Uterus (tissue), 4 donors: ENCODE measurements around the gene TLCD3B. TPM values are rescaled to one million over a fixed set of nuclear protein-coding genes. Genes with fewer than 3 reads are reported as not detected.

Experiments
- DNase-seq, 2 donors: peaks; one replicate each; pipeline ENCODE4 v3.0.0-alpha.2; 2019 to 2020
- H3K27ac ChIP-seq, 2 donors: fragments of 200-600 bp; sonication (generic); 1 replicate in 1 of 2; 2 replicates in 1 of 2; pipeline ENCODE4 v1.5.1; 2016 to 2018
- H3K27me3 ChIP-seq, 2 donors: fragments of 200-600 bp; sonication (generic); one replicate each; pipeline ENCODE4 v1.5.1; 2018 to 2019; ENCODE audit warnings: control low read depth in 1 of 2
- H3K36me3 ChIP-seq, 2 donors: fragments of 200-600 bp; sonication (generic); one replicate each; pipeline ENCODE4 v1.5.1; 2019; ENCODE audit warnings: control low read depth in 1 of 2
- H3K4me1 ChIP-seq, 2 donors: fragments of 200-600 bp; sonication (generic); one replicate each; pipeline ENCODE4 v1.5.1; 2018 to 2019; ENCODE audit warnings: control low read depth in 1 of 2
- H3K4me3 ChIP-seq, 2 donors: fragments of 200-600 bp; sonication (generic); 1 replicate in 1 of 2; 2 replicates in 1 of 2; pipeline ENCODE4 v1.5.1; 2018 to 2019; ENCODE audit warnings: mild to moderate bottlenecking in 1 of 2
- H3K9me3 ChIP-seq, 2 donors: fragments of 200-600 bp; sonication (generic); one replicate each; pipeline ENCODE4 v1.5.1; 2019; ENCODE audit warnings: control low read depth in 1 of 2
- POLR2A ChIP-seq, 2 donors: fragments of 450-650 bp; IDR thresholded peaks; one replicate each; pipeline ENCODE4 v1.6.1; 2016; ENCODE audit warnings: antibody characterized with exemption in 2 of 2, mild to moderate bottlenecking in 1 of 2, moderate library complexity in 1 of 2
- intact Hi-C: fragments of 100-400 bp; cut with DNase I; formaldehyde crosslinking; loops from one replicate; pipeline ENCODE4 v1.15.1; 2023; ENCODE audit warnings: low total_unique reads
- total RNA-seq, 4 donors: library from RNA; depleted of rRNA in 3 of 4; stranded (reverse); fragments of >200 nt in 3 of 4; gene quantifications; one replicate each; pipeline versions ENCODE4 v1.1.0 to v1.2.4, GENCODE V29; 2014 to 2023
- TF ChIP-seq, protein P1 (sequence below), 4 experiments: fragments of 200-600 bp in 2 of 4; fragments of 450-650 bp in 2 of 4; sonication (generic) in 2 of 4; IDR thresholded peaks; one replicate each; pipeline ENCODE4 v1.5.1; 2016 to 2019; ENCODE audit warnings: antibody characterized with exemption in 4 of 4, mild to moderate bottlenecking in 2 of 4, moderate library complexity in 1 of 4
- donor health status: DM: yes; HTN: yes; CAD: no.

TLCD3B gene
- total RNA-seq, 4 donors from 2014 or later: 0.62 TPM; not detected in 3

GRCh38 chr16:29978081-29978480 lies 53.0 kb downstream of the TLCD3B start:
- no peak for DNase-seq
- H3K4me3 ChIP-seq: no peak overlapping the region
- intact Hi-C loops: no loop called here
- TF ChIP-seq, protein P1, sequence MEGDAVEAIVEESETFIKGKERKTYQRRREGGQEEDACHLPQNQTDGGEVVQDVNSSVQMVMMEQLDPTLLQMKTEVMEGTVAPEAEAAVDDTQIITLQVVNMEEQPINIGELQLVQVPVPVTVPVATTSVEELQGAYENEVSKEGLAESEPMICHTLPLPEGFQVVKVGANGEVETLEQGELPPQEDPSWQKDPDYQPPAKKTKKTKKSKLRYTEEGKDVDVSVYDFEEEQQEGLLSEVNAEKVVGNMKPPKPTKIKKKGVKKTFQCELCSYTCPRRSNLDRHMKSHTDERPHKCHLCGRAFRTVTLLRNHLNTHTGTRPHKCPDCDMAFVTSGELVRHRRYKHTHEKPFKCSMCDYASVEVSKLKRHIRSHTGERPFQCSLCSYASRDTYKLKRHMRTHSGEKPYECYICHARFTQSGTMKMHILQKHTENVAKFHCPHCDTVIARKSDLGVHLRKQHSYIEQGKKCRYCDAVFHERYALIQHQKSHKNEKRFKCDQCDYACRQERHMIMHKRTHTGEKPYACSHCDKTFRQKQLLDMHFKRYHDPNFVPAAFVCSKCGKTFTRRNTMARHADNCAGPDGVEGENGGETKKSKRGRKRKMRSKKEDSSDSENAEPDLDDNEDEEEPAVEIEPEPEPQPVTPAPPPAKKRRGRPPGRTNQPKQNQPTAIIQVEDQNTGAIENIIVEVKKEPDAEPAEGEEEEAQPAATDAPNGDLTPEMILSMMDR (IDR thresholded peaks at IDR 0.05): no peak
- no peak for TF ChIP-seq POLR2A (IDR thresholded peaks at IDR 0.05)
- peak overlapping the region in 1 of 2 donors; percentile 55 for H3K27ac ChIP-seq
- H3K9me3 ChIP-seq: no peaks in the 10 kb centered on the region
- no peaks in the 10 kb centered on the region for H3K36me3 ChIP-seq
- no peaks in the 10 kb centered on the region for H3K27me3 ChIP-seq
- H3K4me1 ChIP-seq: peaks cover 0 to 14% of the 10 kb centered on the region in 2 donors

DNA sequence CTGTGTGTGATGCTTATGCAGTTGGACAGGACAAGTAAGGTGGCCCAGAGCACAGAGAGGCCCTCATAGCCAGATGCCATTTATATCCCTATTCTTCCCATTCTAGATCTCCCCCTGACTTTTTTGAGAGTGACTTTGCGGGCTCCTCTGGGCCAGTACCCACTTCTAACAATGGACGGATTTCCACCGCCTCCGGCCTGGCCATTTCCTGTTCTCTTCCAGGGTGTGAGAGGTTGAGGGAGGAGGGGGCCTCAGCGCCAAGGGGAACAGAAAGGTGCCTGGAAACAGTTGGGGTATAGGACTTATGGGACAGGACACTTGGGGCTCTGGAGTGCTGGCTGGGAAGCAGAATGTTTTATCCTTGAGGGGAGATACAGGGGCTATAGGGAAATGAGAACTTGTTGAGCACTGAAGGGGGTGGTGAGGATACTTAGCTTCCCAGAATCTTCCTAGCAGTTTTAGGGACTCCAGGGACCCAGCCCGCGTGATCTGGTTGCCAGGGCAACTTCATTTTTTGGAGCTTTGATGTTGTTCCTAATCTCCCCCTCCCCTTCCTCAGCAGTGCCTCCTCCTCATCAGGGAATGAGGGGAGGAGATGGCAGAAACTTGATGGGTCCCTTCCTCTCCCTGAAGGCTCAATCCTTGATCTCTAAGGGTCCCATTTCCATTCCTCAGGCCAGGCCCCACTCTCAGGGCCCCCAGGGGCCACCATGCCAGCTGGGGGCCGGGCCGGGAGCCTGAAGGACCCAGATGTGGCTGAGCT lies 53.8 kb downstream of the TLCD3B start:
- TF ChIP-seq POLR2A (IDR thresholded peaks at IDR 0.05): no peak
- TF ChIP-seq, protein P1 (IDR thresholded peaks at IDR 0.05): no peak
- Histone ChIP-seq H3K4me3 (no peak overlapping the region), H3K27ac (peak overlapping the region; percentile 55 to 90), H3K27me3 (no peaks in the 10 kb centered on the region), H3K9me3 (no peaks in the 10 kb centered on the region), H3K4me1 (peaks cover 0 to 14% of the 10 kb centered on the region in 2 donors), H3K36me3 (no peaks in the 10 kb centered on the region)
- DNase-seq: no peak
- intact Hi-C loops: no loop called here

DNA sequence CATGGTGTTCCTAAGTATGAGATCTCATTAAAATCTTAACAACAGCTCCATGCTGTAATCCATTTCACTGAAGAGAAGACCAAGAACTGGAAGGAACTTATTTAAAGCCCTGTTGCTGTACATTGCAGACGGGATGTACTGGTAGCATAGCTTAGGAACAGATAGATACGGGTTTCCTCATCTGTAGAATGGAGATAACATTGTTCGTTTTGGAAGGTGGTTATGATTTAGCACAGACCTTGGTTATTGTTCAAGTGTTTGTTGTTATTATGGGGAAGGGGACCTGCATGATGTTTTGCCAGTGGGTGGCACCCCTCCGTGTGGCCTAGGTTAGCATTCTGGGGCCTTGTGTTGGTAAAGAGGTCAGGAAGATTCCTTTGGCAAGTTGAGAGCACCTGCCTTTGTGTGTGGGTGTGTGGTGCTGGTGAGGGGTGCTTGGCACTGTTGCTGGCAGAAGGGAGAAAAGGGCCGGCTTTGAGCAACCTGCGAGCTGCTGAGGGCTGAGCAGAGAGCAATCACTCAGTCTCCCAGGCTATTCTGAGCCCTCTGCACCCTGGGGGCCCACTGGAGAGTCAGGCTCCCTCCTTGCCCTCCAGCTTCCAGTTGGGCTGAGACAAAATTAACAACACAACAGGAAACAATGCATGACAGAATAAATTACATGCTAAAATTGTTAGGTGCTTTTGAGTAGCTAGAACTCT lies 55.1 kb downstream of the TLCD3B start:
- Histone ChIP-seq H3K27ac (peak overlapping the region; percentile 55 to 90), H3K27me3 (no peaks in the 10 kb centered on the region), H3K4me1 (peaks cover 0 to 14% of the 10 kb centered on the region in 2 donors), H3K4me3 (peak overlapping the region; percentile 9 to 91), H3K9me3 (no peaks in the 10 kb centered on the region), H3K36me3 (no peaks in the 10 kb centered on the region)
- DNase-seq: no peak
- TF ChIP-seq, protein P1 (IDR thresholded peaks at IDR 0.05): no peak
- TF ChIP-seq POLR2A (IDR thresholded peaks at IDR 0.05): no peak
- intact Hi-C loops: no loop called here

DNA sequence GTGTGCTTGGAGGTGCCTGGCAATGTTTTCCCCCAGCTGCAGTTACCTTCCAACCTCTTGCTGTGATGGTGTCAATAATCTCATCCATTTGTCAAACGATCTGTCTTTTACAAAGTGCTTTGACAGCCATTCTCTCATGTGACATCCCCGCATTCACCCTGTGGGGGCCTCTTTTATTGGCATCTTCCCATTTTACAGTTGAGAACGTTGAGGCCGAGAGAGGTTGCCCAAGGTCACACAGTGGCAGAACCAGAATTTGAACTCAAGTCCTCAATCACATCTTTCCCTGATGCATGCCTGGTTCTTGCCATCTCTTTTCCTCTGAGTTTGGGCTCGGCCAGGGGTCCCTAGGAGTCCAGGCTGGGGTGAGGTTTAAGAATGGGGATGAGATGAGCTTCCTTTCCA lies 55.9 kb downstream of the TLCD3B start:
- H3K36me3 ChIP-seq: no peaks in the 10 kb centered on the region
- no peaks in the 10 kb centered on the region for H3K27me3 ChIP-seq
- intact Hi-C loops: no loop called here
- peak overlapping the region; percentile 90 to 96 for H3K27ac ChIP-seq
- DNase-seq: no peak
- no peaks in the 10 kb centered on the region for H3K9me3 ChIP-seq
- no peak for TF ChIP-seq POLR2A (IDR thresholded peaks at IDR 0.05)
- TF ChIP-seq, protein P1 (IDR thresholded peaks at IDR 0.05): no peak
- peak overlapping the region; percentile 89 to 91 for H3K4me3 ChIP-seq
- peaks cover 0 to 14% of the 10 kb centered on the region in 2 donors for H3K4me1 ChIP-seq

Other genes starting within 250 kb of the TLCD3B start
- gene KIF22, start 240.5 kb downstream of the TLCD3B start, total RNA-seq: 10 to 100 TPM in 3 of 4 donors, 1 to 10 TPM in 1; 5.9 to 70.4 (median 15.8) TPM
- 100 to 1,000 TPM in 1 of 4 donors, 10 to 100 TPM in 3; 32.8 to 200 (median 67.5) TPM for gene MAZ, start 224.7 kb downstream of the TLCD3B start, total RNA-seq
- 10 to 100 TPM; 20.2 to 54.5 (median 28.0) TPM for gene PRRT2, start 219.1 kb downstream of the TLCD3B start, total RNA-seq
- 10 to 100 TPM; 36.1 to 85.0 (median 46.9) TPM for gene PAGR1, start 215.1 kb downstream of the TLCD3B start, total RNA-seq
- gene MVP, start 210.8 kb downstream of the TLCD3B start, total RNA-seq: 100 to 1,000 TPM in 1 of 4 donors, 10 to 100 TPM in 3; 38.4 to 132 (median 67.4) TPM
- gene CDIPT, start 168.0 kb downstream of the TLCD3B start, total RNA-seq: 10 to 100 TPM; 35.1 to 83.7 (median 59.1) TPM
- 10 to 100 TPM in 1 of 4 donors, 1 to 10 TPM in 1, under 1 TPM in 1, not detected in 1; 0.52 to 19.4 (median 4.6) TPM for gene SEZ6L2, start 131.7 kb downstream of the TLCD3B start, total RNA-seq
- 1 to 10 TPM in 2 of 4 donors, under 1 TPM in 1, not detected in 1; 0.61 to 1.0 (median 1.0) TPM for gene ASPHD1, start 130.8 kb downstream of the TLCD3B start, total RNA-seq
- gene KCTD13, start 105.0 kb downstream of the TLCD3B start, total RNA-seq: 10 to 100 TPM in 2 of 4 donors, 1 to 10 TPM in 2; 1.8 to 33.3 (median 14.6) TPM
- gene TMEM219, start 69.2 kb downstream of the TLCD3B start, total RNA-seq: 10 to 100 TPM; 38.6 to 82.3 (median 58.5) TPM
- gene TAOK2, start 57.4 kb downstream of the TLCD3B start, total RNA-seq: 10 to 100 TPM; 28.4 to 70.0 (median 46.6) TPM
- 10 to 100 TPM in 2 of 4 donors, 1 to 10 TPM in 2; 3.8 to 20.4 (median 13.5) TPM for gene HIRIP3, start 35.7 kb downstream of the TLCD3B start, total RNA-seq
- gene INO80E, start 35.0 kb downstream of the TLCD3B start, total RNA-seq: 100 to 1,000 TPM in 1 of 4 donors, 10 to 100 TPM in 2, 1 to 10 TPM in 1; 4.1 to 714 (median 68.9) TPM
- 1 to 10 TPM in 3 of 4 donors, not detected in 1; 1.0 to 2.6 (median 1.8) TPM for gene DOC2A, start 20.2 kb downstream of the TLCD3B start, total RNA-seq
- not detected for gene C16orf92, start 8.1 kb downstream of the TLCD3B start, total RNA-seq
- 100 to 1,000 TPM; 175 to 905 (median 489) TPM for gene ALDOA, start 34.5 kb upstream of the TLCD3B start, total RNA-seq
- 10 to 100 TPM; 15.6 to 78.5 (median 64.5) TPM for gene PPP4C, start 44.7 kb upstream of the TLCD3B start, total RNA-seq
- 1 to 10 TPM in 1 of 4 donors, under 1 TPM in 1, not detected in 2; 0.21 to 1.3 TPM for gene TBX6, start 60.7 kb upstream of the TLCD3B start, total RNA-seq
- 100 to 1,000 TPM in 1 of 4 donors, 10 to 100 TPM in 2, 1 to 10 TPM in 1; 9.2 to 158 (median 36.4) TPM for gene YPEL3, start 64.9 kb upstream of the TLCD3B start, total RNA-seq
- gene GDPD3, start 82.3 kb upstream of the TLCD3B start, total RNA-seq: 10 to 100 TPM in 1 of 4 donors, 1 to 10 TPM in 2, not detected in 1; 1.4 to 16.7 (median 2.3) TPM
- gene MAPK3, start 91.9 kb upstream of the TLCD3B start, total RNA-seq: 100 to 1,000 TPM in 1 of 4 donors, 10 to 100 TPM in 3; 19.9 to 143 (median 39.4) TPM
- 10 to 100 TPM; 12.7 to 30.5 (median 18.2) TPM for gene CORO1A, start 152.3 kb upstream of the TLCD3B start, total RNA-seq
- gene BOLA2B, start 162.4 kb upstream of the TLCD3B start, total RNA-seq: 10 to 100 TPM in 2 of 4 donors, 1 to 10 TPM in 1, not detected in 1; 4.7 to 34.1 (median 27.5) TPM
- gene SLX1A, start 162.6 kb upstream of the TLCD3B start, total RNA-seq: 100 to 1,000 TPM in 1 of 4 donors, 10 to 100 TPM in 3; 10.6 to 142 (median 41.0) TPM
- gene SULT1A3, start 168.0 kb upstream of the TLCD3B start, total RNA-seq: 10 to 100 TPM in 2 of 4 donors, 1 to 10 TPM in 2; 1.8 to 26.5 (median 9.5) TPM
- 10 to 100 TPM in 3 of 4 donors, 1 to 10 TPM in 1; 1.9 to 38.5 (median 13.5) TPM for gene NPIPB13, start 217.2 kb upstream of the TLCD3B start, total RNA-seq